T-helper 1 cell treated with Interleukin-12 subunit alpha and Interleukin-12 subunit beta and Interleukin-4 antibody, amounts not matched to agents 30 ng/mL and 1 ng/mL, for 36 hours (primary cell): ENCODE results near the gene CLDN19. TPM values are rescaled to one million over a fixed set of nuclear protein-coding genes. Genes with fewer than 3 reads are reported as not detected.

ENCODE experiments used
- intact Hi-C: fragments of 100-400 bp; cut with micrococcal nuclease; formaldehyde crosslinking; loops from one replicate; pipeline ENCODE4 v1.15.1; 2024
- total RNA-seq: library from RNA; stranded (reverse); gene quantifications from 2 replicates; pipeline ENCODE4 v1.2.3, GENCODE V29; 2022

CLDN19 gene
- total RNA-seq: not detected in 2 replicates

GRCh38 chr1:42739753-42740700 lies at the start of gene CLDN19:
CLDN19 (minus strand) TSS chr1:42740236; CDS start chr1:42740063, 173 bp downstream.
- intact Hi-C loops: no loop called here

- intact Hi-C loops: no loop called here
Observed at GRCh38 chr1:42788021-42788420, 48.0 kb upstream of the CLDN19 start.

- intact Hi-C loops: no loop called here
Observed at GRCh38 chr1:42786097-42786496, 46.1 kb upstream of the CLDN19 start.

- intact Hi-C loops: loop anchor here (1.0 to 2.0 kb wide), 2 partner anchors 18 to 32 kb away; partner anchors contain the start of genes C1orf50, ERMAP, P3H1 and SVBP
Observed at GRCh38 chr1:42784946-42785693, 45.1 kb upstream of the CLDN19 start, which contains the start of gene TMEM269. TMEM269 (plus strand) TSS chr1:42784991; CDS start chr1:42789894, 4,903 bp downstream.

- intact Hi-C loops: loop anchor here (2.0 kb wide), 1 partner anchor 32 kb away; the partner anchor contains the start of genes ERMAP and SVBP
Observed at GRCh38 chr1:42784547-42784945, 44.5 kb upstream of the CLDN19 start.

GRCh38 chr1:42783092-42783491 lies 43.1 kb upstream of the CLDN19 start:
- intact Hi-C loops: no loop called here

GRCh38 chr1:42780176-42780575 lies 40.1 kb upstream of the CLDN19 start:
- intact Hi-C loops: no loop called here

GRCh38 chr1:42779725-42780124 lies 39.7 kb upstream of the CLDN19 start:
- intact Hi-C loops: no loop called here

GRCh38 chr1:42777852-42778251 lies 37.8 kb upstream of the CLDN19 start:
- intact Hi-C loops: loop anchor here (1.0 kb wide), 1 partner anchor 295 kb away; no protein-coding TSS in a partner anchor

GRCh38 chr1:42776502-42776901 lies 36.5 kb upstream of the CLDN19 start:
- intact Hi-C loops: no loop called here

- intact Hi-C loops: no loop called here
Observed at GRCh38 chr1:42774928-42775526, 35.0 kb upstream of the CLDN19 start.

- intact Hi-C loops: no loop called here
Observed at GRCh38 chr1:42773420-42773819, 33.4 kb upstream of the CLDN19 start.

- intact Hi-C loops: loop anchor here (5.0 to 10.0 kb wide), 2 partner anchors 1175 to 1862 kb away; partner anchors contain the start of gene IPO13
Observed at GRCh38 chr1:42769811-42770210, 29.8 kb upstream of the CLDN19 start.

- intact Hi-C loops: loop anchor here (5.0 to 10.0 kb wide), 2 partner anchors 1177 to 1864 kb away; partner anchors contain the start of gene IPO13
Observed at GRCh38 chr1:42768172-42768571, 28.1 kb upstream of the CLDN19 start.

GRCh38 chr1:42767510-42768000 lies 27.5 kb upstream of the CLDN19 start:
- intact Hi-C loops: loop anchor here (1.0 to 10.0 kb wide), 19 partner anchors 10 to 1865 kb away; partner anchors contain the start of genes CCDC30, CDC20, CFAP57 and EBNA1BP2

- intact Hi-C loops: loop anchor here (1.0 to 10.0 kb wide), 19 partner anchors 10 to 1865 kb away; partner anchors contain the start of genes CCDC30, CDC20, CFAP57 and EBNA1BP2
Observed at GRCh38 chr1:42766741-42767509, 26.9 kb upstream of the CLDN19 start, which contains the start of the genes C1orf50 and P3H1. C1orf50 (plus strand) TSS chr1:42767249; CDS start chr1:42767312, 63 bp downstream. P3H1 (minus strand) TSS chr1:42767028; CDS start chr1:42766971, 57 bp downstream.

GRCh38 chr1:42765832-42766740 lies 26.1 kb upstream of the CLDN19 start:
- intact Hi-C loops: loop anchor here (2.0 to 10.0 kb wide), 7 partner anchors 431 to 1866 kb away; partner anchors contain the start of genes CDC20, ELOVL1, FOXJ3 and IPO13

- intact Hi-C loops: loop anchor here (5.0 to 10.0 kb wide), 2 partner anchors 1180 to 1867 kb away; partner anchors contain the start of gene IPO13
Observed at GRCh38 chr1:42765269-42765668, 25.2 kb upstream of the CLDN19 start.
